Brain microvascular endothelial cell (primary cell): ENCODE measurements around the gene KCNG2.

Experiments
- DNase-seq: peaks from one replicate; pipeline ENCODE4 v3.0.0-alpha.2; 2020
- H3K27ac ChIP-seq: fragments of 250-450 bp; sonication (Bioruptor Pico); 2 replicates; pipeline ENCODE4 v1.5.1; 2020; ENCODE audit warnings: mild to moderate bottlenecking, moderate library complexity
- H3K27me3 ChIP-seq: fragments of 250-450 bp; sonication (Bioruptor Pico); replicated peaks from 2 replicates; pipeline ENCODE4 v1.5.1; 2020; ENCODE audit warnings: mild to moderate bottlenecking
- H3K36me3 ChIP-seq: fragments of 250-450 bp; sonication (Bioruptor Pico); replicated peaks from 2 replicates; pipeline ENCODE4 v1.5.1; 2020; ENCODE audit warnings: mild to moderate bottlenecking
- H3K4me3 ChIP-seq: 2 replicates; pipeline ENCODE4 v1.5.1; 2011; ENCODE audit warnings: low read depth, mild to moderate bottlenecking, control low read depth, low read length, moderate library complexity
- in situ Hi-C: cut with HindIII; loops from 2 replicates; pipeline ENCODE4 v1.10.0; 2017; ENCODE audit warnings: low sequenced_read_pairs, low pct_ligation_motif_present
- TF ChIP-seq, protein P1 (sequence below): IDR thresholded peaks from 2 replicates; pipeline ENCODE4 v1.5.1; 2011; ENCODE audit warnings: low read depth, mild to moderate bottlenecking, moderate library complexity, low read length, control low read depth, inconsistent platforms; ENCODE audit errors: missing control alignments

KCNG2 gene

DNA sequence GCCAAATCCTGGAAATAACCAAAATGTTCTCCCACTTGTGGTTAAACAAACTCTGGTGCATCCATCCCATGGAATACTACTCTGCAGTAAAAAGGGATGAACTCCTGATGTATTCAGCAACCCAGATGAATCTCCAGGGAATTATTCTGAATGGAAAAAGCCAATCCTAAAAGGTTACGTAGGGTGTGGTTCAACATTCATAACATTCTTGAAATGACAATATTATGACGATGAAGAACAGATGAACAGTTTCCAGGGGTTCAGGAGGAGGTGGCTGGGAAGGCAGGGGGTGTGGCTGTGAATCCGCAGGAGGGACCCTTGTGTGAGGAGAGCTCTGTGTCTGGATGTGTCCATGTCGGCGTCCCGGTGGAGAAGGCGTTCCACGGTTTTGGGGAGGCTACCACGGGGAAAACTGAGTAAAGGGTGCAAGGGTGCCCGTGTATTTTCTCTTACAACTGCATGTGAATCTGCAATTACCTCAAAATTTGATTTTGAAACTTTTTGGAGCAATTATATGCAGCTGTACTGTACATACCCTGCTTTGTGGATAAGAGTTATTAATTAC lies 47.3 kb downstream of the KCNG2 start:
- Histone ChIP-seq H3K27ac (no peak overlapping the region), H3K36me3 (no peaks in the 10 kb centered on the region), H3K4me3 (no peak overlapping the region), H3K27me3 (no peaks in the 10 kb centered on the region)
- TF ChIP-seq, protein P1, sequence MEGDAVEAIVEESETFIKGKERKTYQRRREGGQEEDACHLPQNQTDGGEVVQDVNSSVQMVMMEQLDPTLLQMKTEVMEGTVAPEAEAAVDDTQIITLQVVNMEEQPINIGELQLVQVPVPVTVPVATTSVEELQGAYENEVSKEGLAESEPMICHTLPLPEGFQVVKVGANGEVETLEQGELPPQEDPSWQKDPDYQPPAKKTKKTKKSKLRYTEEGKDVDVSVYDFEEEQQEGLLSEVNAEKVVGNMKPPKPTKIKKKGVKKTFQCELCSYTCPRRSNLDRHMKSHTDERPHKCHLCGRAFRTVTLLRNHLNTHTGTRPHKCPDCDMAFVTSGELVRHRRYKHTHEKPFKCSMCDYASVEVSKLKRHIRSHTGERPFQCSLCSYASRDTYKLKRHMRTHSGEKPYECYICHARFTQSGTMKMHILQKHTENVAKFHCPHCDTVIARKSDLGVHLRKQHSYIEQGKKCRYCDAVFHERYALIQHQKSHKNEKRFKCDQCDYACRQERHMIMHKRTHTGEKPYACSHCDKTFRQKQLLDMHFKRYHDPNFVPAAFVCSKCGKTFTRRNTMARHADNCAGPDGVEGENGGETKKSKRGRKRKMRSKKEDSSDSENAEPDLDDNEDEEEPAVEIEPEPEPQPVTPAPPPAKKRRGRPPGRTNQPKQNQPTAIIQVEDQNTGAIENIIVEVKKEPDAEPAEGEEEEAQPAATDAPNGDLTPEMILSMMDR: no peak
- in situ Hi-C loops: no loop called here
- DNase-seq: no peak

DNA sequence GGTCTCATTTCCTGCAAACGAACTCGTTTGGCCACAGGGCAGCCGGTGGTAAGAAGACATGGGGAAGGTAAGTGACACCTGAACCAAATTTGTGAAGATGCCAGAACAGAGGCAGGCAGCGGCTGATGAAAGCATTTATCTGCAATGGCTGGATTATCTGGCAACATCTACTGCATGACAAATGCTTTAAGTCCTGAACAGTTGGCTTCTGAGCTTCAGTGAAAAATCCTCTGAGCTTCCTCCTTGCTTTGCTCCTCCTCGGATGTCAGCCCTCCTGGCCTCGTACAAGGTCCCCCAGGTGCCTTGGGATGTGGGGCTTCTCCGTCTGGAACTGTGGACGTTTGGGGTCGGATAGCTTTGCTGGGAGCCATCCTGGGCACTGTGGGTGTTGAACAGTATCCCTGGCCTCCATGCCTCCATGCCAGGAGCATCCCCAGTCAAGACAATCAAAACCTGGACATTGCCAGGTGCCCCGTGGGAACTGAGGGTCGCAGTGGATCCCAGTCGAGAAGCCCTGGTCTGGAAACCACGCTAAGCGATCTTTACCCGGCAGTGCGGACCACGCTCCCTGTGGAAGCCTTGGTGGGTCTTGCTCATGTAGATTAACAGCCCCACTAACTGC lies 49.3 kb downstream of the KCNG2 start:
- Histone ChIP-seq H3K36me3 (no peaks in the 10 kb centered on the region), H3K27me3 (no peaks in the 10 kb centered on the region), H3K4me3 (no peak overlapping the region), H3K27ac (no peak overlapping the region)
- no peak for DNase-seq
- in situ Hi-C loops: no loop called here
- TF ChIP-seq, protein P1: no peak

DNA sequence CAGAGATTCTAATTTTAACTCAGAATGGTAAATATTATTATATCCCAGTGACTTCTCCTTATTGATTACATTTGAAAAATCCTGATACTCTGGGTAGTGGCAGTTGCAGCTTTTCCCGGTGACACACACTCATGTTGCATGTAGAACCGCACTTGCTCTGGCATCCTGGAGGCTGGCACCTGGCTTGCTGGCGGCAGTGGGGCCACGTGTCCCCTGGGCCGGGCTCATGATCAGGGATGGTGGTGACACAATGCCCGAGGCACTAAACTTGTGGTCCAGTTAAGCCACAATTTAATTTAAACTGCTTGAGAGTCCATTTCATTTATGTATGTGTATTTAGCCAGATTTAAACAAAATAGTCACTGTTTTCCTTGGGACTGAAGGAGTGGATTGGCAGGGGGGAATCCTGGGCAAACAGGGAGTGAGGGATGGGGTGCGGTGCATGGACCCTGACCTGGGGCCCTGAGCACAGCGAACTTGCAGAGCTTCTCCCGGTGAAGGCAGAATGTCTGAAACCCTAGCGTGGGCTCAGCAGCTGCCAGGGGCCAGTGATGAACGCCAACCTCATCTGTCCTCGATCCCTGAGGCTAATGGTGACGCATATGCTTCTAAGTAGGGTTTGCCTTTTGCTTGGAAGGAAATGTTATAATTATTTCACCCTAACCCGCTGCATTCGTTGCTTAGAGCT lies 50.0 kb downstream of the KCNG2 start:
- DNase-seq: no peak
- Histone ChIP-seq H3K27me3 (no peaks in the 10 kb centered on the region), H3K27ac (no peak overlapping the region), H3K4me3 (no peak overlapping the region), H3K36me3 (no peaks in the 10 kb centered on the region)
- TF ChIP-seq, protein P1: no peak
- in situ Hi-C loops: no loop called here

- H3K27ac ChIP-seq: no peak overlapping the region
- no peak overlapping the region for H3K4me3 ChIP-seq
- in situ Hi-C loops: no loop called here
- no peaks in the 10 kb centered on the region for H3K27me3 ChIP-seq
- no peaks in the 10 kb centered on the region for H3K36me3 ChIP-seq
- no peak for DNase-seq
- TF ChIP-seq, protein P1: no peak
Observed at GRCh38 chr18:79848294-79848578, 50.5 kb downstream of the KCNG2 start.

DNA sequence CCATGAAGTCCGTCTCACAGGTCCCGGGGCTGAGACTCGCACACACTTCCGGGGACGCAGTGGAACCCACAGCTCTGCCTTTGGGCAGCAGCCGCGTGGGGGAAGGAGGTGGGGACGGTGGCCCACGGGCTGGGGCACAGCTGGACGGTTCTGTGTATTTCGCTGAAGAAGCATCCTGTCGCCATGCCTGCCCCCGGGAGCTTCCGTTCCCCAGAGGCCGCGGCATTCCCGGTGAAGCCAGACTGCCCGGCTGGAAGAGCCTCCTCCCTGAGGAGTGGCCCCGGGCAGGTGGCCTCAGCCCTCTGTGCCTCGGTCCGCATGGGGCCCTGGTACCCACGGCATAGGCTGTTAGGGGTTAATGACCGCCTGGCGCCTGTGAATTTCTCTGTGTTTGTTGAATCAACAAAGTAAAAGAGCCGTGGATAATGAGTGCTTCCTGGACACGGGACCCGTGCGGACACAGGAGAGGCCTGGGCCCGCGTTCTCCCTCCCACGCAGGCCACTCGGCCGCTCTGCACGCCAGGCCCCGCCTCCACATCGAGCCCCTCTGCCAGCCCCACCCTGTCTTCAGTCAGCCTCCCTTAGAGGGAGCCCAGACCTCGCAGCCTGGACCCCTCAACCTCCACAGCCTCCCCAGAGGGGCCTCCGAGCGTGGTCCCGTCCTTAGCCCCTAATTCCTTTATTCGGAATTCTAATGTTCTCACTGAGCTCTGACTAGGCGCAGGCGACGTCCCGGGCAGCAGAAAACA lies 51.0 kb downstream of the KCNG2 start:
- Histone ChIP-seq H3K36me3 (no peaks in the 10 kb centered on the region), H3K4me3 (no peak overlapping the region), H3K27me3 (no peaks in the 10 kb centered on the region), H3K27ac (no peak overlapping the region)
- TF ChIP-seq, protein P1: no peak
- no peak for DNase-seq
- in situ Hi-C loops: no loop called here
